Mucosa of gallbladder (tissue), 1 donor: ENCODE results near the gene TARS2. TPM values are rescaled to one million over a fixed set of nuclear protein-coding genes. Genes with fewer than 3 reads are reported as not detected.

Source experiments
- DNase-seq: peaks from one replicate; pipeline ENCODE4 v3.0.0-alpha.2; 2020; ENCODE audit warnings: low spot score
- total RNA-seq: library from RNA; stranded (reverse); gene quantifications from one replicate; pipeline ENCODE4 v1.2.1, GENCODE V29; 2021
- donor health status: DM: no; HTN: no; CAD: no.

TARS2 gene
- total RNA-seq = 28.3 TPM

- peak; percentile 98 for DNase-seq
These were observed at the start of gene TARS2 for GRCh38 chr1:150486966-150487762. TSS of gene TARS2 (plus strand) at chr1:150487419. CDS start at chr1:150487451, 32 bp downstream.

- no peak for DNase-seq
These were observed 46.1 kb upstream of the TARS2 start for GRCh38 chr1:150441121-150441520.

- no peak for DNase-seq
These were observed 43.0 kb upstream of the TARS2 start for GRCh38 chr1:150444232-150444631.

- no peak for DNase-seq
These were observed 31.0 kb upstream of the TARS2 start for GRCh38 chr1:150456146-150456647.

GRCh38 chr1:150464422-150464826 lies 22.8 kb upstream of the TARS2 start:
- peak; percentile 47 for DNase-seq

- DNase-seq = no peak
These were observed 20.3 kb upstream of the TARS2 start for GRCh38 chr1:150466964-150467363.

GRCh38 chr1:150469291-150469690 lies 17.9 kb upstream of the TARS2 start:
- no peak for DNase-seq

- no peak for DNase-seq
These were observed 14.5 kb upstream of the TARS2 start for GRCh38 chr1:150472601-150473200.

GRCh38 chr1:150473659-150474058 lies 13.6 kb upstream of the TARS2 start:
- DNase-seq = no peak

- no peak for DNase-seq
These were observed 12.3 kb upstream of the TARS2 start for GRCh38 chr1:150474869-150475268.

GRCh38 chr1:150476754-150477153 lies 10.5 kb upstream of the TARS2 start:
- DNase-seq = no peak

GRCh38 chr1:150477320-150477719 lies 9.9 kb upstream of the TARS2 start:
- DNase-seq = no peak

- no peak for DNase-seq
These were observed 9.5 kb upstream of the TARS2 start for GRCh38 chr1:150477733-150478132.

GRCh38 chr1:150479370-150479769 lies 7.8 kb upstream of the TARS2 start:
- no peak for DNase-seq

- no peak for DNase-seq
These were observed 7.3 kb upstream of the TARS2 start for GRCh38 chr1:150479927-150480352.

- DNase-seq = no peak
These were observed 2.8 kb upstream of the TARS2 start for GRCh38 chr1:150484431-150484830.

GRCh38 chr1:150484861-150485260 lies 2.4 kb upstream of the TARS2 start:
- no peak for DNase-seq

- DNase-seq = no peak
These were observed 520 bp downstream of the TARS2 start for GRCh38 chr1:150487763-150488115.

GRCh38 chr1:150493175-150493574 lies 6.0 kb downstream of the TARS2 start:
- no peak for DNase-seq

GRCh38 chr1:150498342-150498741 lies 11.1 kb downstream of the TARS2 start:
- DNase-seq = no peak

GRCh38 chr1:150505431-150505830 lies 18.2 kb downstream of the TARS2 start:
- no peak for DNase-seq

GRCh38 chr1:150507912-150508864 lies 21.0 kb downstream of the TARS2 start, which contains the start of gene ECM1:
TSS of gene ECM1 (plus strand) at chr1:150508109. CDS start at chr1:150508210, 101 bp downstream.
- DNase-seq = peak; percentile 77
